GM19025 (cell line): ENCODE results near the gene EFNA5.

ENCODE experiments used
- ATAC-seq: cut with Tn5 transposase; IDR thresholded peaks from one replicate; pipeline ENCODE4 v1.9.1; 2021; ENCODE audit warnings: mild to moderate bottlenecking, low read depth, moderate library complexity; ENCODE audit not compliant: unreplicated experiment

EFNA5 gene

DNA sequence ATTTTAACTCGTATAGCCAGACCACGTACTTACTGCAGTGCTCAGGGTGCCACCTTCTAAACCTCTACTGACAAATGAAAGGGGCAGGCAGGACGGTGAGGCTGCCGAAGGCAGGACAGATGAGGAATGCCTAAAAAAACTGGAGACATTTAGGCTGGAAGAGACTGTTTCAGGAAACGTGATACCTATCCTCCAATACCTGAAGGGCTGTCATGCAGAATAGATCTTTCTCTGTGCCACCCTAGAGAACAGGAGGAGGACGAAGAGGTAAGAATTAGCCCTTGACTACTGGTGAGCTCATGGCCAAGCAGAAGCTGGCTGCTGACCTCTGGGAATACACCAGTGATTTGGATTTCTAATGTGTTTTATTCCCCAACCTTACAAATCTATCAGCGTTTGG, 139.4 kb downstream of the EFNA5 start:
- no peak for ATAC-seq

GRCh38 chr5:107529618-107530017, 141.1 kb downstream of the EFNA5 start:
- no peak for ATAC-seq

GRCh38 chr5:107526270-107526937, 144.3 kb downstream of the EFNA5 start:
- ATAC-seq = no peak

GRCh38 chr5:107524111-107524510, 146.6 kb downstream of the EFNA5 start:
- ATAC-seq = no peak

- no peak for ATAC-seq
These were observed 147.6 kb downstream of the EFNA5 start for GRCh38 chr5:107523029-107523680.

GRCh38 chr5:107522456-107522855, 148.3 kb downstream of the EFNA5 start:
- ATAC-seq = no peak

GRCh38 chr5:107519900-107520354, 150.8 kb downstream of the EFNA5 start:
- ATAC-seq = no peak

DNA sequence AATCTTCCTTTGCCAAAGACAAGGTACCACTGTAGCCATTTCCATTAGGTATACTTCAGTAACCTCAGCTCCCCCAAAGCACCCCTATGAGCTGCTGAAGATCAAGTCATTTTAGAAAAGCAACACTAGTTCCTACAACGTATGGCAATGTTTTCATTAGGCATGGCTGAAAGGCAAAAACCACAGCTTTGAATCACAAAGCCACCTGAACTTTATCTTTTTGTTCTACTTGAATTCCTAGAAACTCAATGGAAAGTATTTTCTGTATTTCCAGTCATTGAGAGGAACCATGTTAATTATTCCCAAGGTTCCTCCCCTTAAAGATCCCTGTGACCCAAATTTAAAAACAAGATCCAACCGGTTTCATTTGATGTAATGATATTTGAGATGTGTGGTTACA, 152.1 kb downstream of the EFNA5 start:
- ATAC-seq = no peak

DNA sequence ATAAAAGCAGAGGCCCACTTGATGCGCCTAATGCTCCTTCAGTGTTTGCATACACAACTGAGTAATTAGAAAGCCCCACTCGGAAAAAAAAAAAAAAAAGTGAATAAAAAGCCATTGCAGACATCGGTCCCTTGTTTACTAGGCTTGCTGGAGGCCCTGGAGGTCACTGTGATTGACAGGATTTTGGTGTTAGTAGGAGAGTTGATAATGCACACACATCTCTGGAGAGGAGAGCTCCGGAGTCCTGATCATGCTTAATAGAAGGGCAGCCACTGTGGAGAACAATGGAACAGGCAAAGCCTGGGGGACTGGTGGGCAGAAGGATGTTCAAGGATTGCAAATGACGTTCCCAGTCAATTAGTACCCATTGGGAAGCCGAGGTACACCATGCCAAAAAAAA, 152.5 kb downstream of the EFNA5 start:
- no peak for ATAC-seq

DNA sequence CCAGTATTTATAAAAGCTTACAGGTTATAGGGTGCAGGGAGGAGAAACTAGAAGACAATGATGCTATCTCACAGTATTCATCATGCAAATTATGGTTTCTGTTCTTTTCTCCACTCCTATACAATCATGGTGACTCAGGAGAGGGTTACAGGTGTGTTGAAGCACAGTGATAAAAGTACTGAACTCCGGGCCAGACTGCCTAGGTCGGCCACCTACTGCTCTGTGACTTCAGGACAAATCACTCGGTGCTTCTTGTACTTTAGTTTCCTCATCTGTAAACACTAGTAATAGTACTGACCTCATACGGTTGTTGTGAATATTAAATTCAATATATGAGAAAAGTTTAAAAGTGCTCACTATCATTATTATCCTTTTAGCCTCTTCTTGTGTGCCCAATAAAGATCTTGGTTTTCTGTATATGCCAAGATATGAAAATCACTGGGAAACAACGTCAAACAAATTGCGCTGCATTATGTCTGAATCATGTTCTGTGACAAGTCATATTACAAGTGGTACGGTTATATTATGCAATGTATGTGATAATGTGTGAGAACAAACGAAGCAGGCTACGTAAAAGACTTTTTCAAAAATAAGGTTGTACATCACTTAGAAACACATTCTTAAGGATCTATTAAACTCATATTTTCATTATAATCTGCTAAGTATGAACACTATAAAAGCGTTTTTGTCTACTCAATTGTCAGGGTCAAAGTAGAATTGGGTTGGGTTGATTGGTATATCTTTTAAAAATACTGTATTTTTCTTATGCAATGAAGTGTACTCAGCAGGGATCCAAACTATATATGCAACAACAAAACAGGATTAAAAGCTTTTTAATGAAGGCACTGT, 153.3 kb downstream of the EFNA5 start:
- peak; percentile 43 for ATAC-seq

DNA sequence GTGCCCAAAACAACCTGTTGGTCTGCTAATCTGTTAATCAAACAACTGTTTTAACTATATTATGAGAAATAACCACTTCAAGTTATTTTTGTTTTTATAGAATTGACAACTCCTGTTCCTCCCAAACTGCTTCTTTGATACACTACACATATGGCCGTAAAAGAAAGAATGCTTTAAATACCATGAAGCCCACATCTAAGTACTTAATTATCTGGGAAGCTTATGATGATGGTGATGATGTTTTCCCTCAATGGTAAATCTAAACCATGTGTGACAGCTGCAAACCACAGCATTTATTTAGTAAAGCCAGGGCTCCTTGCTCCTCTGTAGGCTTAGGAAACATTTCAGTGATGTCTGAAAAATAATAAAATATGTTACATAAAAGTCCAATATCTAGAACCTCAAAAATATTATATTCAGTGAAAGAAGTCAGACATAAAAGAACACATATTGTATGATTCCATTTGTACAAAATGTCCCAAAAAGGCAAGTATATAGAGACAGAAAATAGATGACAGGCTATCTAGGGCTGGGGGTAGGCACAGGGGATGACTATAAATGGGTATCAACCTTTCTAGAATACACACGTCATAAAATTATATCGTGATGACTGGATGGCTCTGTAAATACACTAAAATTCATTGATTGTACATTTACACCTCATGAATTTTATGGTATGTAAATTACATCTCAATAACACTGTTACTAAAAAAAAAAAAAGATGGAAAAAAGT, 154.1 kb downstream of the EFNA5 start:
- ATAC-seq = no peak

DNA sequence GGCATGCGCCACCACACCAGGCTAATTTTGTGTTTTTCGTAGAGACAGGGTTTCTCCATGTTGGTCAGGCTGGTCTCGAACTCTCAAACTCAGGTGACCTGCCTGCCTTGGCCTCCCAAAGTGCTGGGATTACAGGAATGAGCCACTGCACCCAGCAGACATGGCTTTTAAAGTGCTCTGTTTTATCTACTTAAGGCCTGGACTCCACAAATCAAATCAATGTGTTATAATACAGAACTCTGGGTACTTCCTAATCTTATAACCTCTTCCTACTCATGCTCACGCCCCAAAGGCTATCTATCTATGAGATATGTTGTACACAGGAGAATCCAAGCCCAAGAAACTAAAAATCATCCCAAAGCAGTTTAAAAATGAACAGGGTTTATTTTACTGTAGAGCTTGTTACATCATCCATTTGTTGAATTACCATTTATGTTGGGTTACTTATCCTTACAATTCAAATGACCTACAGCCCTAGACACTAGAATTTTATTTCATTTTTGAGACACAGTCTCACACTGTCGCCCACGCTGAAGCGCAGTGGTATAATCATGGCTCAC, 155.1 kb downstream of the EFNA5 start:
- ATAC-seq = no peak

DNA sequence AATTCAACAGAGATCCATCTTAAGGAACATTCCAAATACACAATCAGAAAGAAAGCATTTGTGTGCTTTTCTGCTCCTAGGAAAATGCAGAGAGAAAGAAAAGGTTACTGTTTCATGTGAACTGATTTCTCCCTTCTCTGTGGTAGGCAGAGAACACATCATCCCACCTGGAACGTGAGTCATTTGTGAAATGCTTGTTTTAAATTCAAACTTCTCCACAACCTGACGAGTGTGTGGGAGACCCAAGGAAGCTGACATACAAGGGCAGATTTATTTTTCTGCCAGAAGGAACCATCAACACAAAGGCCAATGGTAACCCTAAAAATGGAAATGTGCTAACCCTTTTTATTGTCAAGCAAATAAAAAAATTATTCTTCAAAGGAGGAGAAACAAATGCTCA, 156.4 kb downstream of the EFNA5 start:
- ATAC-seq = no peak

- peak; percentile 48 for ATAC-seq
These were observed 157.2 kb downstream of the EFNA5 start for GRCh38 chr5:107513337-107514085.

DNA sequence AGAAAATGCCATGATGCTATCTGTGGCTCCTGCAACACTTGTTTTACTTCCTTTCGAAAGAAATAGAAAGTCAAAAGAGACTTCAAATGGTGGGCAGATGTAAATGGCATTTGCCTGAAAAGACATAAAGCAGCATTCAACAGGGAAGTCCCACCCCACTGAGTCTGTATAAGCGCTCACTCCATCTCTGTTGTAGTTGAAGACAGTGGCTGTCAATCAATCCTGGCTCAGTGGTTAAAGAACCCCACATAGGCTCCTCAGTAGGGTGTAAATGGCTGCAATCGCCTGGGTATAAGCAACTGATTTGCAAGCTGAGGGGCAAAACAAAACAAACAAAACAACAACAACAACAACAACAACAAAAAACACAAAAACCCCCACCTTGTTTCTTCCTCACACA, 158.7 kb downstream of the EFNA5 start:
- ATAC-seq = no peak

DNA sequence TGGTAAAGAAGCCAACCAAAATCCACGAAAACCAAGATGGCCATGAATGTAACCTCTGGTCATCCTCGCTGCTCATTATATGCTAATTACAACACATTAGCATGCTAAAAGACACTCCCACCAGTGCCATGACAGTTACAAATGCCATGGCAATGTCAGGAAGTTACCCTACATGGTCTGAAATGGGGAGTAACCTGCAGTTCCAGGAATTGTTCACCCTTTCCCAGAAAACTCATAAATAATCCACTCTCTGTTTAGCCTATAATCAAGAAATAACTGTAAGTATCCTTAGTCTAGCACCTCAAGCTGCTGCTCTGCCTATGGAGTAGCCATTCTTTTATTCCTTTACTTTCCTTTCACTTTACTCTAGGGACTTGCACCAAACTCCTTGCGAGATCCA, 160.6 kb downstream of the EFNA5 start:
- no peak for ATAC-seq

DNA sequence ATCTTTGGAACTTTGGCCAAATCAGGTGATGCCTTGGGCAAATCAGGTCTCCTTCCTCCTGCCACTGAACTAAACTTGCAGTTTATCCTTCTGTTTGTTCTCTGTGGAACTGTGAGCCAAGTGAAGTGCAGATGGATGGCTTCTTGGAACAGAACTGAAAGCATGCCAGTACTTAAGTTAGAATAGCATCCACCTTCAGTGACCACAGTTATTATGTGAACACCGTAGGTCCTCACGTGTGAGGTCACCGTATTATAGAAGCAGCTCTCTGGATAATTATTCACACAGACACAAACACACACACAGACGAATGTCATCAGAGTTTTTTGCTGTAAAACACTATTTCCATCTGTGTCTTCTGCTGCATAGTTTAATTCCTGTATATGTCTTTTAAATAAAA, 162.6 kb downstream of the EFNA5 start:
- ATAC-seq = no peak

- no peak for ATAC-seq
These were observed 164.8 kb downstream of the EFNA5 start for GRCh38 chr5:107505763-107506534.

GRCh38 chr5:107504424-107504823, 166.3 kb downstream of the EFNA5 start:
- no peak for ATAC-seq
